GM12891 (cell line): ENCODE data around the gene DARS1.

Experiments used
- POLR2A ChIP-seq: IDR thresholded peaks from 2 replicates; pipeline ENCODE4 v1.6.1; 2011; ENCODE audit warnings: low read depth, low read length, control low read depth
- POLR2AphosphoS5 ChIP-seq: IDR thresholded peaks from 2 replicates; pipeline ENCODE4 v1.6.1; 2011; ENCODE audit warnings: low read depth, low read length, control low read depth
- POU2F2 ChIP-seq: IDR thresholded peaks from 2 replicates; pipeline ENCODE4 v1.6.1; 2011; ENCODE audit warnings: low read depth, mild to moderate bottlenecking, control low read depth, low read length, moderate library complexity
- SPI1 ChIP-seq: IDR thresholded peaks from 2 replicates; pipeline ENCODE4 v1.6.1; 2011; ENCODE audit warnings: low read depth, low read length, control low read depth
- TAF1 ChIP-seq: IDR thresholded peaks from 2 replicates; pipeline ENCODE4 v1.6.1; 2011; ENCODE audit warnings: low read depth, low read length, control low read depth

DNA sequence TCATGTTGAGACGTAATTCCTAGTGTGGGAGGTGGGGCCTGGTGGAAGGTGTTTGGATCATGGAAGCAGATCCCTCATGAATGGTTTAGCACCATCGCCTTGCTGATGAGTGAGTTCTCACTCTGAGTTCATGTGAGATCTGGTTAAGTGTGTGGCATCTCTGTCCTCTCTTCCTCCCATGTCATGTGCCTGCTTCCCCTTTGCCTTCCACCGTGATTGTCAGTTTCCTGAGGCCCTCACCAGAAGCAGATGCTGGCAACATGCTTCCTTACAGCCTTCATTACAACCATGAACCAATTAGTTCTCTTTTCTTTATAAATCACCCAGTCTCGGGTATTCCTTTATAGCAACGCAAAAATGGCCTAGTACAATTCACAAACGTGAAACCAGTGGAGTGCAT is 94.6 kb downstream of the DARS1 start:
- TF ChIP-seq TAF1, result no peak
- TF ChIP-seq POU2F2, result no peak
- no peak for TF ChIP-seq POLR2A
- no peak for TF ChIP-seq POLR2AphosphoS5
- TF ChIP-seq SPI1, result no peak
